ENCODE measurements around the gene FOXP2. TPM values are rescaled to one million over a fixed set of nuclear protein-coding genes. Genes with fewer than 3 reads are reported as not detected.
"Not testable (repeated sequence)": the region's sequence is repeated elsewhere in the genome, so short reads cannot be mapped to it uniquely, and the experiment has no call there.

The FOXP2 gene
- total RNA-seq, 1 donor from 2014 or later, result not detected

DNA sequence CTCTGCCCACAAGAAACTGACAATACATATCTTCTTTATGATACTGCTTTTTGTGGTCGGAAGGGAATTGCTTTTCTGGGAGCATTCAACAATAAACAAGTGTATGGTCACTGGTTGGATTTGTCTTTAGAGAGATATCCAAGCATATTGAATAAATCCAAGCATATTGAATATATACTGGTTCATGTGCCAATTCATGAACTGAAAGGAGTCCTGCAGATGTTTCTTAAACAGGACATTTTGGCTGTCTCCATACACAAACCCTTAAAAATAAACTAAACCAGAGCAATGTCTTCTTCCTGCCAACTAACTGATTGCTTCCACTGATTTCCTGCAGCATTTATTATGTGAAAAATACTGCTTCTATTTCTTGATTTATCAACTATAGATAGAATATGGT, 173.9 kb downstream of the FOXP2 start:
- no peaks in the 10 kb centered on the region for H3K4me1 Mint-ChIP-seq

DNA sequence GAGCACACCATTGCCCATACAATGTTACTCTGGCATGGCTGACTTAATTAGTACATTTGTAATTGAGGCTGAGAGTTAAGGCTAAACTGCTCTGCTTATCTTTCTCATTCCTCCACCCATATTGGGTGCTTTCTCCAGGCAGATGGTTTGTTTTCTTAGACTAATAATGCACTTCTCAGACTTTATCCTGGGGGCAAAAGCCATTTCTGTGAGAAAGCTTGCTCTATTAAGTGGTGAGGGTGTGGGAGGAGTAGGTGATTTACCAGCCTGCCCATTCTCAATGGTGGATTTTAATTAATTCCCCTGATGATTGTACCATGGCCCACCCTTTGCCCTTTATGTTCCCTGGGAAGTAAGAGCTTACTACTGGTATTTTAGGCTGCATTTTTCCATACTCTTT, 174.8 kb downstream of the FOXP2 start:
- DNase-seq (no peak), ATAC-seq (ENCODE audit: low read depth) (no peak)
- H3K4me3 Mint-ChIP-seq, result no peak overlapping the region
- CTCF ChIA-PET, result no interaction called here
- H3K36me3 Mint-ChIP-seq (ENCODE audit: low read depth), result no peaks in the 10 kb centered on the region
- H3K27me3 Mint-ChIP-seq, result no peaks in the 10 kb centered on the region
- H3K27ac Mint-ChIP-seq, result no peak overlapping the region
- no peaks in the 10 kb centered on the region for H3K9me3 Mint-ChIP-seq
- no peaks in the 10 kb centered on the region for H3K4me1 Mint-ChIP-seq
- TF ChIP-seq, protein P1, sequence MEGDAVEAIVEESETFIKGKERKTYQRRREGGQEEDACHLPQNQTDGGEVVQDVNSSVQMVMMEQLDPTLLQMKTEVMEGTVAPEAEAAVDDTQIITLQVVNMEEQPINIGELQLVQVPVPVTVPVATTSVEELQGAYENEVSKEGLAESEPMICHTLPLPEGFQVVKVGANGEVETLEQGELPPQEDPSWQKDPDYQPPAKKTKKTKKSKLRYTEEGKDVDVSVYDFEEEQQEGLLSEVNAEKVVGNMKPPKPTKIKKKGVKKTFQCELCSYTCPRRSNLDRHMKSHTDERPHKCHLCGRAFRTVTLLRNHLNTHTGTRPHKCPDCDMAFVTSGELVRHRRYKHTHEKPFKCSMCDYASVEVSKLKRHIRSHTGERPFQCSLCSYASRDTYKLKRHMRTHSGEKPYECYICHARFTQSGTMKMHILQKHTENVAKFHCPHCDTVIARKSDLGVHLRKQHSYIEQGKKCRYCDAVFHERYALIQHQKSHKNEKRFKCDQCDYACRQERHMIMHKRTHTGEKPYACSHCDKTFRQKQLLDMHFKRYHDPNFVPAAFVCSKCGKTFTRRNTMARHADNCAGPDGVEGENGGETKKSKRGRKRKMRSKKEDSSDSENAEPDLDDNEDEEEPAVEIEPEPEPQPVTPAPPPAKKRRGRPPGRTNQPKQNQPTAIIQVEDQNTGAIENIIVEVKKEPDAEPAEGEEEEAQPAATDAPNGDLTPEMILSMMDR (IDR thresholded peaks at IDR 0.05), result no peak
- intact Hi-C loops (cut with micrococcal nuclease), result no loop called here
- POLR2A ChIA-PET, result no interaction called here

More for the DNA sequence above, 173.9 kb downstream of the FOXP2 start:
- CTCF ChIA-PET, result no interaction called here
- H3K27ac Mint-ChIP-seq, result no peak overlapping the region
- POLR2A ChIA-PET, result no interaction called here
- no peaks in the 10 kb centered on the region for H3K27me3 Mint-ChIP-seq
- no peaks in the 10 kb centered on the region for H3K36me3 Mint-ChIP-seq (ENCODE audit: low read depth)
- no peak overlapping the region for H3K4me3 Mint-ChIP-seq
- no peaks in the 10 kb centered on the region for H3K9me3 Mint-ChIP-seq
- DNase-seq (no peak), ATAC-seq (ENCODE audit: low read depth) (no peak)
- intact Hi-C loops (cut with micrococcal nuclease), result no loop called here
- TF ChIP-seq, protein P1 (IDR thresholded peaks at IDR 0.05), result no peak

DNA sequence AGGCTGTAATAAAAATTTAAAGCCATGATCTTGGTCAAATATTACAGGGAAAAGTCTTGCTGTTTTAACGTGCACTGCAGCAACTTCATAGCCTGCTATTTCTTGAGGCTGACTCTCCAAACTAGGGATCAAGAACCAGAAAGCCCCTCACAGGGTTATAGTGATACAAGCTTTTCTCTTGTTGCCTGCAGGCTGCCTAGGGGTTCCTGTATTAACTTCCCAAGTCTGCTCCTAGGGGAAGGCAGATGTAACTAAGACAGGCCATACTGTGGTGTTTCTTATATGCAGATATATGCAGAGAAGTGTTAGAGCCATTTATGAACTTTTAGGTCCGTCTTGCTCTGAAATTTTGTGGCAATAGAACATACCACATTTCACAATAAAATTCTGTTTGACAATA, 175.7 kb downstream of the FOXP2 start:
- intact Hi-C loops (cut with micrococcal nuclease), result no loop called here
- Mint-ChIP-seq H3K4me3 (no peak overlapping the region), H3K27me3 (no peaks in the 10 kb centered on the region), H3K9me3 (no peaks in the 10 kb centered on the region), H3K4me1 (no peaks in the 10 kb centered on the region), H3K27ac (no peak overlapping the region), H3K36me3 (ENCODE audit: low read depth) (no peaks in the 10 kb centered on the region)
- ChIA-PET POLR2A (no interaction called here), CTCF (no interaction called here)
- no peak for DNase-seq
- no peak for ATAC-seq (ENCODE audit: low read depth)
- TF ChIP-seq, protein P1 (IDR thresholded peaks at IDR 0.05), result no peak

DNA sequence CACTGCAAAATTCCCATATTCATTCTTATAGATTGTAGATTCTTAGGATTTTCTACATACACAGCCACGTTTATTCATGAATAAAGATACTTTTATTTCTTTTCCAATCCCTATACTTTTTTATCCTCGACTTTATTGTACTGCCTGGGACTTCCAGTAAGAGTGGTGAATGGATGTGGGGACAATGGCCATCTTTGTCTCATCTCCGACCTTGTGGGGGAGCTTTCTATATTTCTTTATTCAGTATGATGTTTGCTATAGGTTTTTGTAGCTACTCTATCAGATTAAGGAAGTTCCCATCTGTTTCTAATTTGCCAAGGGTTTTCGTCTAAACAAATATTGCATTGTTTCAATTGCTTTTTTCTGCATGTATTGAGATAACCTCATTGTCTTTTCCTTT, 184.3 kb downstream of the FOXP2 start:
- Mint-ChIP-seq H3K4me3 (no peak overlapping the region), H3K36me3 (ENCODE audit: low read depth) (no peaks in the 10 kb centered on the region), H3K27me3 (no peaks in the 10 kb centered on the region), H3K9me3 (no peaks in the 10 kb centered on the region), H3K27ac (no peak overlapping the region), H3K4me1 (no peaks in the 10 kb centered on the region)
- ChIA-PET POLR2A (no interaction called here), CTCF (no interaction called here)
- no peak for DNase-seq
- TF ChIP-seq, protein P1 (IDR thresholded peaks at IDR 0.05), result no peak
- ATAC-seq (ENCODE audit: low read depth), result no peak
- intact Hi-C loops (cut with micrococcal nuclease), result no loop called here

DNA sequence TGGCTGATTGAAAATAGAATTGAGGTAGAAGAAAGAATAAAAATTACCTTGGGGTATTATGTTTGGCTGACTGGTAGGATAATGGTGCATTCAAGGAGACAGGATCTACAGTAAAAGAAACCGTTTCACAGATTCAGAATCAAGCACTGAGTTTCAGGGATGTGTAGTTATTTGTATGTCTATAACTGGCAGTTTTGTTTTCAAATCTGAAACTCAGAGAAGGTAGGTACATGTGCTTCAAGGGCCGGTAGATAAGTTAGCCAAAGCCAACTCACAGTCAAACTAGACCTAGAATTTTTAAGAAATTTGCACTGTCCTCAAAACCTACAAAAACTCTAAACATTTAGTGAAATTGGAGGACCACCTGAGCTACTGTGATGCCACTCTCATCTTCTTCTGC, 191.5 kb downstream of the FOXP2 start:
- Mint-ChIP-seq H3K27ac (no peak overlapping the region), H3K4me3 (no peak overlapping the region), H3K9me3 (no peaks in the 10 kb centered on the region), H3K36me3 (ENCODE audit: low read depth) (no peaks in the 10 kb centered on the region), H3K27me3 (no peaks in the 10 kb centered on the region), H3K4me1 (no peaks in the 10 kb centered on the region)
- intact Hi-C loops (cut with micrococcal nuclease), result no loop called here
- DNase-seq (no peak), ATAC-seq (ENCODE audit: low read depth) (no peak)
- ChIA-PET CTCF (no interaction called here), POLR2A (no interaction called here)
- TF ChIP-seq, protein P1 (IDR thresholded peaks at IDR 0.05), result no peak

DNA sequence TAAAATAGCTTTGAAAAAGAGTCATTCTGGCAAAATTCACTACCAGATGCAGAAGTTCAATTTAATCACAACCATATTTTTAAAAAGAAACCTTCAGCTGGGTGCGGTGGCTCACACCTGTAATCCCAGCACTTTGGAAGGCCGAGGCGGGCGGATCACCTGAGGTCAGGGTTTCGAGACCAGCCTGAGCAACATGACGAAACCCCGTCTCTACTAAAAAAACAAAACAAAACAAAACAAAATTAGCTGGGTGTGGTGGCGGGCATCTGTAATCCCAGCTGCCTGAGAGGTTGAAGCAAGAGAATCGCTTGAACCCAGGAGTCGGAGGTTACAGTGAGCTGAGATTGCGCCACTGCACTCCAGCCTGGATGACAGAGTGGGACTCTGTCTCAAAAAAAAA, 194.2 kb downstream of the FOXP2 start:
- CTCF ChIA-PET; H3K9me3 Mint-ChIP-seq; ATAC-seq (ENCODE audit: low read depth); H3K4me3 Mint-ChIP-seq; DNase-seq; H3K36me3 Mint-ChIP-seq (ENCODE audit: low read depth); H3K27ac Mint-ChIP-seq; H3K27me3 Mint-ChIP-seq; H3K4me1 Mint-ChIP-seq; intact Hi-C loops (cut with micrococcal nuclease); POLR2A ChIA-PET: not testable (repeated sequence)

Measured in activated B cell treated with CpG ODN at 0.5 μM for 24 hours (primary cell).